Stimulated activated CD4-positive, alpha-beta T cell treated with anti-CD3 and anti-CD28 coated beads, Interleukin-2, amount 100 ng/mL, for 4 hours (primary cell): Measurements from ENCODE around the gene VAV3.
"Not testable (repeated sequence)": the region's sequence is repeated elsewhere in the genome, so short reads cannot be mapped to it uniquely, and the experiment has no call there.

Experiments used
- DNase-seq: peaks from one replicate; pipeline ENCODE4 v3.0.0-alpha.2; 2020; ENCODE audit warnings: low read depth

The VAV3 gene

DNA sequence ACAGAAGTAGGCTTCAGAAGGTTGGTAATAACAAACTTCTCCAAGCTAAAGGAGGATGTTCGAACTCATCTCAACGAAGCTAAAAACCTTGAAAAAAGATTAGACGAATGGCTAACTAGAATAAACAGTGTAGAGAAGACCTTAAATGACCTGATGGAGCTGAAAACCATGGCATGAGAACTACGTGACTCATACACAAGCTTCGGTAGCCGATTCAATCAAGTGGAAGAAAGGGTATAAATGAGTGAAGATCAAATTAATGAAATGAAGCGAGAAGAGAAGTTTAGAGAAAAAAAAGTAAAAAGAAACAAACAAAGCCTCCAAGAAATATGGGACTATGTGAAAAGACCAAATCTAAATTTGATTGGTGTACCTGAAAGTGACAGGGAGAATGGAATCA, 231.6 kb downstream of the VAV3 start:
- not testable (repeated sequence) for DNase-seq

DNA sequence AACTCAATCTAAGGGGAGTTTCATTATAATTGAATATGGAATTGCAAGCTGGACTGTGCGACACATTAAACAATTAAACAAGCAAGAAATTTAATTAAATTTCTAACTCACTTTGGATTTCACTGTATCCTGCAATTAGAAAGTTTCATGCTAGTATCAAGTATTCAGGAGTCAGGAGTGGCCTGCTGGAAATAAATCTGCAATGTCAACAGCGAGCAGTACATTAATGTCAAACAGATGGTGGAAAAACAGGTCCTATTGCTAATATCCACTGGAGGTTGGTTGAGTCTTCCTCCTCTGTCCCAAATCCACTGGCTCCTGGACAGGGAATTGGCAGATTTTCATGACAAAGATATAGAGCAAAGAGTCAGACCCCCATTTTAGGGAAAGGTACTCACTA, 237.1 kb downstream of the VAV3 start:
- DNase-seq, result no peak

DNA sequence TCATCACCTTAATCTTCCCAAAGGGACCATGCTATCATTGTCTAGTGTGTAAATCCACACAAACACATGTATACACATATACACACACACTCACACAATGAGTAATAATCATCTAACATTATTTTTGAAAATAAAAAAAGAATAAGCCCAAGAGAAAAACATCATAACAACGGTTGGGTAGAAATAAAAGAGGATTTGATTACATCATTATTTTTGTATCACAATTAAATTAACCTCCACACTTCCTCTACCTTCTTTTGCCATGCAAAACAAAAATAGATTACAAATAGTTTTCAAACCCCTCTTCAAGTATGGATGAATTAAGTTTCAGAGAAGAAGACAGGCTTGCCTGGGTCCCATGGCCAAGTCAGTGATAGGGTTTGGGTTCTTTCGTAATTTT, 238.1 kb downstream of the VAV3 start:
- DNase-seq, result no peak

DNA sequence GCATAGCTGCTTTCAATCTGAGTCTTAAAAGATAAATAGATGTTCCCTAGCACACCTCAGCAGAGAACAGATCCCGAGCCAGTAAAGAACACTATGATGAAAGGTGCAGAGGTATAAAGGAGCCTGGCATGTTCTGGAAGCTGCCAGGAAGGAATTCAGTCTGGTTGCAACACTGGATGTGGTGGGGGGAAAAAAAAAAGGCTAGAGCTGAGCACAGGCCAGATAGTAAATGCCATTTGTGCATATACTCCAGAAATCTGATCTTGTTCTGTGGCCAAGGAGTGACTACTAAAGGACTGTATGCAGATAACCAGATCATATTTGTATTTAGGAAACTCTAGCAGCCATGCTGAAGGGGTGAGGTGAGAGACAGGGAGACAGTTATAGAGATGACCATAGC, 240.3 kb downstream of the VAV3 start:
- DNase-seq, result no peak

DNA sequence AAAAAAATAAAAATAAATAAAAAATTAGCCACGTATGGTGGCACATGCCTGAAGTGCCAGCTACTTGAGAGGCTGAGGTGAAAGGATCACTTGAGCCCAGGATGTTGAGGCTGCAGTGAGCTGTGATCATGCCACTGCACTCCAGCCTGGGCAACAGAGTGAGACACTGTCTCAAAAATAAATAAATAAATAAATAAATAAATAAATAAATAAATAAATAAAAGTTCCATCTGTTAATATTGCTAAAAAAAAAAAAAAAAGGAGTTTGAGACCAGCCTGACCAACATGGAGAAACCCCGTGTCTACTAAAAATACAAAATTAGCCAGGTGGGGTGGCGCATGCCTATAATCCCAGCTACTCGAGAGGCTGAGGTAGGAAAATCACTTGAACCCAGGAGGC, 244.8 kb downstream of the VAV3 start:
- DNase-seq, result not testable (repeated sequence)

DNA sequence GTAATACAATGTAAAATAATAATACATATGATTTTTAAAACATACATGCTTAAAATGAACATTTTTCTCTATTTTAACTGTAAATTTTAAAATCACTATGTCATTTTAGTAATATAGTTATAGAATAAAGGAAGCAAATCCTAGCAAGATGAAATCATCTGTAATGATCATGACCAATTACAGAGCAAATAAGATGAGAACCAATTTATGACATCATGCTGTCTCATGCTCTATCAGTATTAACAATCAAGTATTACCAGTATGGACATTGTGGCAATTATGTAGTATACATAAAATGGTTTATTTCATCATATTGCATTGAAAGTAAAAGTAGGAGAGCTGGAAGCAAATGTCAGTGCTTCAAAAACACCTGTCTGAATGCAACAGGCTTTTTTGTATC, 255.0 kb downstream of the VAV3 start:
- no peak for DNase-seq

DNA sequence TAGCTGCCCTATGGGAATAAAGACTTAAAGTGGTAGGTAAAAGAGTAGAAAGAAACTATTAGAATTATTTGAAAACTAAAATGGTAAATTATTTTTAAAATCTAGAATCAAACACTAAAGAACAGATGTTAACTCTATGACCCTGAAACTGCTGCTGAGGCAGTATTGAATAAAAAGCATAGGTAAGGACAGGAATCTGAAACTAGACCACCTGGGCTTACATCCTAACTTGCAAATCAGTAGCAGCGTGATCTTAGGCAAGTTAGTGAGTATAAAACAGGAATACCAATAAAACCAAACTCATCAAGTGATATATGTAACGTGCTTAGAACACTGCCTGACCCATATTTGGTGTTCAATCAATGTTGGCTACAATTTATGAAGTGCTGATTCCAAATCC, 257.9 kb downstream of the VAV3 start:
- DNase-seq, result no peak

DNA sequence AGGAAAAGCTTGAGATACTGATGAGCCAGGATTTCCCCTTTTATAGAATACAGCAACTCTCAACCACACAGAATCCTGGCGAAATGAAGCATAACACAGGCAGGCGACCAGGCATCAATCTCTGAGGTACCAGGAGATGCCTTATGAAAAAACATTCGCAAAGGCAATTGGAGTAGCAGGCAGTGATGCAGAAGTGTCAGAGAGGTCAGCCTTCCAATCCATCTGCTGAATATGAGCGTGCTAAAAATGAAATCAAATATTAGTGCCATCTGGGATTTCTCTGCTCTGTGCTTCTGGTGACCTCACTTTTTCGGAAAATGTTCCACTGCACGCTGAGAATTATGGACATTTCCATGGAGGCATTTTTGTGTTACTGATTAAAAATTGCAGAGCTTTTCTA, 258.8 kb downstream of the VAV3 start:
- no peak for DNase-seq

DNA sequence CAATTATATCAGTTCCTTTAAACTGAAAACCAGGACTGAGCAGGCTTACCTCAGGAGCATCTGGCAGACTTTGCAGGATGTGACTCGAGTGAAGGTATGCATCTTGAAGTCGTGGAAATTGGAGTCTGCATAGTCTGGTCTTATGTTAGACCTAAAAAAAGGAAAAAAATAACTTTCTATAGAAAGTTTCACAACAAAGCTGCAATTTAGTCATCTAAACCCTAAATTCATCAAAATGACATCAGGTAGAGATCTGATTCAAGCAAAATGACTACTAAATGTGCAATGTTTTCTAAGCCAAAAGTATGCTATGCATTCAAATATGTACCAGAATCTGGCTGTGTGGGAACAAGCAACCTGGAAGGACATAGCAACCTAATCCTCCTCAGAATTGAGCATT, 260.1 kb downstream of the VAV3 start:
- no peak for DNase-seq

DNA sequence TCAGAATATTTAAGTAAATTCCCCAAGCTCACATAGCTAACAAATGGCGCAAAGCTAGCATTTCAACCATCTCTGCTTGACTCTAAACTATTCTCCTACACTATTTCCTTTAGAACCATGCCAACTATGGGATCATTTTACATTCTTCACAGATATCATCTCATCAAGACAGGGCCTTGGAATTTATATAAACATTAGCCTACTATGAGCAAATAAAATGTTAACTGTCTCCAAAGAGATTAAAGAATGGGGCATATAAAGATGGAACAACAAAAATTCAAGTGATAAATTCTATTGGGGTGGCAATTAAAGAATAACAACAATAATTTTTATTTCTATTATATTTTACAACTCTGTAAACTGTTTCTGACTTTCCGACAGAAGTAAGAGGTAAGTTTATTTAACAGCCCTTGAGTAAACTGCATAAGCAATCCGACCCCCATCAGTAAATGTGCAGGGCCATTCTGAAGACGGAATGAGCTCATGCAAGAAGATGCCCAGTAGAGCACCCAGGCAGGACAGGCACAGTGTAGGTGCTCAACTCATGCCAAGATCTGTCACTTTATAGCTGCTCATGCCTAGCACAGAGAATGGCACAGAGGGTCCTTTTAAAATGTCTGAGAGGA, 261.9 kb downstream of the VAV3 start:
- DNase-seq, result no peak

DNA sequence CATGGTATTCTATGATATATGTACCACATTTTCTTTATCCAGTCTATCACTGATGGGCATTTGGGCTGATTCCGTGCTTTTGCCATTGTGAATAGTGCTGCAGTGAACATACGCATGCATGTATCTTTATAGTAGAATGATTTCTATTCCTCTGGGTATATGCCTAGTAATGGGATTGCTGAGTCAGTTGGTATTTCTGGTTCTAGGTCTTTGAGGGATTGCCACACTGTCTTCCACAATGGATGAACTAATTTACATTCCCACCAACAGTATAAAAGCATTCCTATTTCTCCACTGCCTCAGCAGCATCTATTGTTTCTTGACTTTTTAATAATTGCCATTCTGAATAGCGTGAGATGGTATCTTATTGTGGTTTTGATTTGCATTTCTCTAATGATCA, 264.3 kb downstream of the VAV3 start:
- DNase-seq, result not testable (repeated sequence)

DNA sequence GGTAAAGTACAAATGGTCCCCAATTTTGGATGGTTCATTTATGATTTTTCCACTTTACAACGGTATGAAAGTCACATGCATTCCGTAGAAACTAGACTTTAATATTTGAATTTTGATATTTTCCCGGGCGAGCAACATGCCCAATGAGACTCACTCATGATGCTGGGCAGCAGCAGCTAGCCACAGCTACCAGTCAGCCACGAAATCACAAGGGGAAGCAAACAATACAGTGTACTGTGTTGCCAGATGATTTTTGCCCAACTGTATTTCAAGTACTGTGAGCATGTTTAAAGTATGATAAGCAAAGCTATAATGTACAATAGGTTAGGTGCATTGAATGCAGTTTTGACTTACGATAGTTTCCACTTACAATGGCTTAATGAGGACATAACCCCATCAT, 266.8 kb downstream of the VAV3 start:
- DNase-seq, result no peak

DNA sequence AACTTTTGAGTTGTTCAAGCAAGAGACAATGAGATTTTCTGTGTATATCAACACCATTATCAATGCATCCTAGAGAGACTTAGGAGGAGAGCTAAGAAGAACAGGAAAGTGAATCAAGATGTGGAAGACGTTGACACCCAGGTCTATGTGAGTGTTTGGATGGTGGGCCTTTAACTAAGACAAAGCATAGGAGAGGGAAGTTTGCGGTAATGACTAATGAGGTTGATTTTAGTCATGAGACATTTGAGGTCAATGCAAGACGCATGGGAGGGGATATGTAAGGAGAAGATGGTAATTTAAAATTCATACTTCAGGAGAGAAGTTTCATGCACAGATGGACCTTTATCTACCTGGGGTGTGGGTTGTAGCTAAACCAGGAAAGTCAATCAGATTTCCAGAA, 269.6 kb downstream of the VAV3 start:
- DNase-seq, result no peak

DNA sequence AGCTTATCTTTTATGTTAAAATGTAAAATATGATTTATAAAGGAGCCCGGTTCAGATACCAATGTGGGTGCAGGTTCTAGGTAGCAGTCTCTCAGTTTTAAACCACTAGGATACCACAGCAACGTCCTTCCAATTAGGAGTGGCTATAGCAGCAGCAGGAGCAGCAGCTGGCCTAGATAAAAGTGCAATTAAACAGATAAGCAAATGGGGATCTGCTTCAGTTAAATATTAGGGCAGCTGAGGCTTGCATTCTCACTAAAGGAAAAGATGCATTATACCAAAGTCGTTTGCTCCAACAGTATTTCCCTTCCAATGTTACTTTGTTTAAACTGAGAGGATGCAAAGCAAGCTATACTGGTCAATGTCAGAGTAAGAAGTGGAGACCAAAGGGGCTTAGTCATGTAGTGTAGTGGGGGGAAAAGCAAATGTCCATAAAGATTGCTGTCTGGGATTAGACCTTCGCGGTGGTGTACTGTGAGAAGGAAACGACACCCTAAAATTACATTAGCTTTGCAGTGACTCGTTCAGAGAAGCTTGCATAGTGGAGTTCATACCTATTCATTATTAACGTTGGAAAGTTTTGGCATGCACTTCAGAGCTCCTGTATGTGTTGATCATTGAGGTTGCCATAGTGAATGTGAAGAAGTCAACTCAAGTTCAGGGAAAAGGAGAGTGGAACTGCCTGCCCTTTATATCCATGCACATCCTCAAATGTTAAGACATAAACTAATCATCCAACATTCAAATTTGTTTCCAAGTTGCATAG, 272.2 kb downstream of the VAV3 start:
- no peak for DNase-seq

DNA sequence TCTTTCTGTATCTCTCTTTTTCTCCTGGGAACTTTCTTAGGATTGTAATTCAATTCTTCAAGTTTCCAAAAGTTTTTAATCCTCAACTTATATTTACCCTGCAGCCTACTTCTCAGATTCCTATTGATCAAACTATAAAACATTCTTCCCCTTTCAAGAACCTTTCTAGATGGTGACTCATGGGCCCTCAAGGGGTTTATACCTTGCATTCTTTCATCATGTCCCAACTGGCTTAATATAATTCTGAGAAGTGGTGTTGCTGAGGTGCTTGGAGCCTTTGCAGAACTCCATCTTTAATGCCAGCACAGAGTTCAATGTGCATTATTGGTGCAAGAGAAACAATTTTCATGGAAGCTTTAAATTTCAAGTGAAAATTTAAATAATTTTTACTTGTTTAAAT, 273.4 kb downstream of the VAV3 start:
- DNase-seq, result no peak

DNA sequence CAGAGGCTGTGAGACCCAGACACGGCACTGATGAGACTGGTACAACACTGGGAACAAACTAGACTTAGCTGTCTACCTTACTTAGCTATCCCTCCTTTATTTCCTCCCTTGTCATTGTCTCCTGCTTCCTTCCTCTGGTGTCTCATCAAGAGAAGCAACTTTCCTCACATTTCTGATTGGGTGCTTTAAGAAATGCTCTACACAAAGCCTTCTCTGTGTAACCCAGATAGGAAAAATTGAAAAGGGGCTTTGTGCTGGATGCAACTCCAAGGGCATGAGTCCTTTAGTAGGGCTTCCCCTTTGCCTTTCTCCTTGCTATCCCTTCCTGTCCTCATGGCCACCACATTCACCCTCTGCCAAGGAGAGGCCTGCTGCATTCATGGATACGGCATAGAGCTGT, 274.5 kb downstream of the VAV3 start:
- no peak for DNase-seq

DNA sequence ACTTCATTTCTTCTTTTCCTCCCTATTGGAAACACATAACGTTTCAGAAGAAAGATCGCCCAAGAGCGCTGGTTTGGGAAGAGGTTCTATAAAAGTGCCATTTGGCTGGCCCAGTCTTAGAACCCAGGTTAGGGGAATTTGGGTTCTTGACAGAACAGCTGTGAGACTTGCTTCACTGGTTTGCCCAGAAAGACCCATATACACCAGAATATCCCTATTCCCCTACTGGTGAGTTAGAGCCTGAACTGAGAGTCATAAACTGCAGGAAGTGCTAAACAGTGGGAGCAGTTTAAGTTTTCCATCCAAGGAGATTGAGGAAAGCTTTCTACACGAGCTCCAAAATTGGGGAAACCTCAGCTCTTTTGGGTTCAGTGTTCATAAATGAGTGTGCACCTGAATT, 275.2 kb downstream of the VAV3 start:
- no peak for DNase-seq

DNA sequence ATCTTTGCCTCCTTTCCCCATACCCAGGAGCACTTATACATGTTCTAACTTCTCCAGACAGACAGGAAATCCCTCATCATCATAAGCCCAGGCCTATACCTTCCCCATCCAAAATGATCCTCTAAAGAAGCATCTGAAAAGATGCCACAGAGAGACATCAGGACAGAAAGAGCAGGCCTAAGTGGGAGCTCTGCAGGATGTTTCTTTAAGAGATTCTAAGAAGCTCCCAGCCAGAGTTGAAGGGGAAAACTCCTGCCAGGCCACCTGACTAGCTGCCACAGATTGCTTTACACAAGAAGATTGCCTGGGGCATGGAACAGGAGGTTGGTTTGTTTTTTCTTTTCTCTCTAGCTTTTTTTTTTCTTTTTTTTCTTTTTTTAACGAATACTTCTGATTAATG, 275.8 kb downstream of the VAV3 start:
- DNase-seq, result no peak

DNA sequence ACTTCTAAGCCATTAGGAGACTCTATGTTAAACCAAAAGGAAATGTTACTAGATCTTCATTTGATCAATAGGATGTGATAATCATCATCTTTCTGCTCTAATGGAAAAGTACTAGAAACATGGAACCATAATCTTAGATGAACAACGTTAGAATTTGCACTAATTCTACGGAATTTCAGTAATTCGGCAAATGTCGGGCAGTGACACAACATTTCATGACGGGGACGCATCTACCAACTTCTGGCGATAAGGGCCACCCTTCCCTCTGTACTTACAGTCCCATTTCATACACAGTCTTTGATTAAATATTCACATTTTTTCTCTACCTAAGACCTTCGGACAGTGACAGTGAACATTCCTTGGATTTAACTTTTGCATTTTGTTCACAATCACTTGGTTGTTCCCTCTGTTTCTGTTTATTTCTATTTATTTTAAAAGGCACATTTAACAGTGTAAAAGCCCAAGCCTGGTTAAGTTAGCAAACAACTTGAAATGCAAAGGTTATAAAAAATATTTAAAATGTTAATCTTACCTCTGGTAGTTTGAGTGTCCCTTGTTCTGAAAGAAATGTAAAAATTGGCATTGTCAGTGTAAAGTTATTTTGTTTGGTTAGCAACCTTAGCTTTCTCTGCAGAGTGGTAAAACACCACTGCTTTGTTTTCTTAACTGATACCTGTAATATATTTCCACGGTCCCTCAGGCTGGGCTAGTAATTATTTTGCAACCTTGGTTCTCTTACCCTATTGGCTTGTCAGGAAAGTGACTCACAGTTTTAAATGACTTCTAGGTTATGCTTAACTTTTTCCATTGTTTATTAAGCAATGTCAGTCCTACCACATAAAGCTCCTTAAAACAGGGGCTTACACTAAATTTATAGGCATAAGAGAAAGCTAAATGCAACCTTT, 276.9 kb downstream of the VAV3 start:
- DNase-seq, result no peak

DNA sequence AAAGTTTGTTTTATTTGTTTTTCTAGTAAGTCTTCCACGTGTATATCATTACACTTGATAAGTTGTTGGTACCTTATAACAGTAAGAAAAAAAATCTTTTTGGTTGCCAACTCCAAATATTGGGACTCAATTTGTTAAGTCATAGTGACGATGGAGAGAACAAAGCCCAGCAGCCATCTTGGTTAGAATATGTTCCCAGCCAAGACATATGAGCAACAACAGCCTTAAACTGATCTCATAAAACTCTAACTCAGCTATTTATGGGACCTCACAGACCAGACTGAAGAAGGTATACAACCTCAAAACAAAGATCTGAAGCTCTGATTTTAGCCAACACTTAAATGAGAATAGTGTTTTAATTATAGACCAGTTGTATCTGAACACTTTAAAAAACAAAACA, 281.3 kb downstream of the VAV3 start:
- DNase-seq, result no peak

DNA sequence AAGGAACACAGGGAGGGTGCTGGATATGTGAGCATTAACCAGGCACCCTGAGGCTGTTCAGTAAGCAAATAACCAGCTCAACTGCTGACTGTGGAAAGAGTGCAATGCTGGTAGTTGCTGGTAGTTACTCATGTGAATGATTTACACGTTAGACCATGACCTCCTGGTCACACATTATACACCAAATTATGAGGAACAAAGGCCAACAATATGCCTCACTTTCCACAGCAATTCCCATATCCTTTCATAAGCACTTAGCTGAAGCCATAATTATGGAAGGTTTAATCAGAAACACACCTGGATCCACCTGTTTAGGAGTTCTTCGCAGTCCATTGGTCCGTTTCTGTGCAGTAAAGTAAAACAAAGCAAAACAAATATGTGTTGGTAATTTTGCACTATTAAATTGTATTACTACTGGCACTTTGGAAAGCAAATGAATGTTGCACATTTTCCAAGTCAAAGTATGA, 281.8 kb downstream of the VAV3 start:
- DNase-seq, result no peak

DNA sequence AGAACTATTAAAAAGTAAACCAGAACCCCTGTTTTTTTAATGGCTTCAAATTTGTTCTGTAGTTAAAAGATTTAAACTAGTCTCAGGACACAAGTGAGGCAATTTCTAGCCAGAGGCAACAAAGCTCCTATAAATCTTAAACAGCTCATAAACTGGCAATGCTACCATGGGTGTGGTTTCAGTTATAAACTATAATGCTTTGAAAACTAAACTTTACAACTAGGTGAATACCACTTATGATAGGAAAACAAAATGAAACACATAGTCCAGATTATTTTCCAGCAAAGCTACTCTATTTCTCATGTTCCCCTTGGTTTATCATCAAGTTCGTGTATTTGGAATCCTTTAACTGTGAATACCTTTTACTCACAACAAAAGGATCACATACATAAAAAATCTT, 282.5 kb downstream of the VAV3 start:
- DNase-seq, result no peak

DNA sequence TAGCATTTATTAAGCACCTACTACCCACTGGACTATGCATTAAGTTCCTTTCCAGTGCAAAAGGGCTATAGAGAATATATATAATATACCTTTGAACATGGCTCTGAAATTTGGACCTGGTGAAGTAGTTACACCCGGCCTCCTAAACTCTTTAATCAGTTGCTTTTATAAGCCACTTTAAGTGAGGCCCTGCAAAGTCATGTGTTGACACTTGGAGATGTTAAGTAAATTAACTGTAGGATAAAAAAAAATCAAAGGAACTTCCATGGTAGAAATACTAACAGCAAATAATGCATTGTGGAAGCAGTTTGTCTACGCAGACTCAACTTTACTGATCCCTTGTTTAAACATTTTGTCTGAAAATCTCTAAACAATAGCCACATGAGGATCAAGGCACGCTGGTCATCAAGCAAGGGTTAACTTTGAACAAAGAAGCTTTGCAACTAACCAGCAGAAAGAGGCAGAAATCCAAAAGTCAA, 283.9 kb downstream of the VAV3 start:
- no peak for DNase-seq
